Osteoblast (primary cell): ENCODE results near the gene CANX. TPM values are rescaled to one million over a fixed set of nuclear protein-coding genes. Genes with fewer than 3 reads are reported as not detected.
"Not testable (repeated sequence)": the region's sequence is repeated elsewhere in the genome, so short reads cannot be mapped to it uniquely, and the experiment has no call there.

Experiments used
- DNase-seq: peaks from one replicate; pipeline ENCODE4 v3.0.0; 2011; ENCODE audit warnings: low spot score, mixed read lengths; ENCODE audit not compliant: insufficient read length; ENCODE audit errors: missing footprints
- H2AFZ ChIP-seq: 2 replicates; pipeline ENCODE4 v1.6.0; 2011; ENCODE audit warnings: mild to moderate bottlenecking, low read length
- H3K27ac ChIP-seq: 2 replicates; pipeline ENCODE4 v1.5.1; 2011; ENCODE audit warnings: mild to moderate bottlenecking, low read depth, low read length, moderate library complexity
- H3K27me3 ChIP-seq: 2 replicates; pipeline ENCODE4 v1.6.0; 2012; ENCODE audit warnings: mild to moderate bottlenecking, control low read depth, inconsistent platforms, low read length, moderate library complexity; ENCODE audit not compliant: insufficient read depth
- H3K36me3 ChIP-seq: 2 replicates; pipeline ENCODE4 v1.5.1; 2011; ENCODE audit warnings: mild to moderate bottlenecking, low read length, control low read depth, moderate library complexity; ENCODE audit not compliant: insufficient read depth
- H3K4me1 ChIP-seq: 2 replicates; pipeline ENCODE4 v1.5.1; 2011; ENCODE audit warnings: mild to moderate bottlenecking, low read length, control low read depth, moderate library complexity; ENCODE audit not compliant: insufficient read depth
- H3K4me2 ChIP-seq: 2 replicates; pipeline ENCODE4 v1.6.0; 2011; ENCODE audit warnings: mild to moderate bottlenecking, low read length; ENCODE audit not compliant: insufficient read depth
- H3K4me3 ChIP-seq: fragments of 200-600 bp; sonication (generic); 3 replicates; pipeline ENCODE4 v1.5.1; 2012; ENCODE audit warnings: mild to moderate bottlenecking, low read length, inconsistent platforms; ENCODE audit not compliant: insufficient read depth
- H3K79me2 ChIP-seq: 2 replicates; pipeline ENCODE4 v1.6.0; 2012; ENCODE audit warnings: mild to moderate bottlenecking, low read length, control low read depth, inconsistent platforms; ENCODE audit not compliant: insufficient read depth
- H3K9me3 ChIP-seq: 2 replicates; pipeline ENCODE4 v1.5.1; 2011; ENCODE audit warnings: low read depth, low read length, control low read depth
- H4K20me1 ChIP-seq: 2 replicates; pipeline ENCODE4 v1.6.0; 2012; ENCODE audit warnings: mild to moderate bottlenecking, low read length, control low read depth; ENCODE audit not compliant: insufficient read depth
- total RNA-seq: library from RNA; depleted of rRNA; stranded (reverse); fragments of >200 nt; gene quantifications from 2 replicates; pipeline ENCODE4 v1.2.3, GENCODE V29; 2012
- TF ChIP-seq, protein P1 (sequence below): IDR thresholded peaks from 2 replicates; pipeline ENCODE4 v1.5.1; 2011; ENCODE audit warnings: mild to moderate bottlenecking, low read depth, low read length, moderate library complexity; ENCODE audit errors: extremely low read depth

The CANX gene
- total RNA-seq, 1 donor = 698 TPM

- H3K36me3 ChIP-seq = peaks cover 8% of the 10 kb centered on the region
Observed at GRCh38 chr5:179738742-179739141, 40.0 kb downstream of the CANX start.

DNA sequence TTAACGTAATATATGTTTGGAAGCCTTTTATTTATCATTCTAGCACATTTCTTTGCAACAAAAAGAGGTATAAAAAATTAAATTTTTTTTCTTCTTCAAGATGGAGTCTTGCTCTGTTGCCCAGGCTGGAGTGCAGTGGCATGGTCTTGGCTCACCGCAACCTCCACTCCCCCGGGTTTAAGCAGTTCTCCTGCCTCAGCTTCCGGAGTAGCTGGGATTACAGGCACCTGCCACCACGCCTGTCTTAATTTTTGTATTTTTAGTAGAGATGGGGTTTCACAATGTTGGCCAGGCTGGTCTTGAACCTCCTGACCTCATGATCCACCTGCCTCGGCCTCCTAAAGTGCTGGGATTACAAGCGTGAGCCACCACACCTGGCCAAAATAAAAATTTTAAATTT lies 45.3 kb downstream of the CANX start:
- not testable (repeated sequence) for H3K9me3 ChIP-seq, H3K36me3 ChIP-seq, H3K27me3 ChIP-seq, H2AFZ ChIP-seq, H3K27ac ChIP-seq, DNase-seq, H3K4me1 ChIP-seq, H3K4me2 ChIP-seq, H3K4me3 ChIP-seq
- Histone ChIP-seq H3K79me2 (peaks cover 86% of the 10 kb centered on the region), H4K20me1 (peaks cover 44% of the 10 kb centered on the region)

More at GRCh38 chr5:179738742-179739141, 40.0 kb downstream of the CANX start:
- Histone ChIP-seq H3K27me3 (no peaks in the 10 kb centered on the region), H3K9me3 (no peaks in the 10 kb centered on the region), H3K4me1 (peaks cover 12% of the 10 kb centered on the region), H2AFZ (no peak overlapping the region), H3K4me3 (no peak overlapping the region), H3K79me2 (peaks cover 94% of the 10 kb centered on the region), H4K20me1 (peaks cover 68% of the 10 kb centered on the region), H3K4me2 (no peak overlapping the region), H3K27ac (no peak overlapping the region)
- TF ChIP-seq, protein P1, sequence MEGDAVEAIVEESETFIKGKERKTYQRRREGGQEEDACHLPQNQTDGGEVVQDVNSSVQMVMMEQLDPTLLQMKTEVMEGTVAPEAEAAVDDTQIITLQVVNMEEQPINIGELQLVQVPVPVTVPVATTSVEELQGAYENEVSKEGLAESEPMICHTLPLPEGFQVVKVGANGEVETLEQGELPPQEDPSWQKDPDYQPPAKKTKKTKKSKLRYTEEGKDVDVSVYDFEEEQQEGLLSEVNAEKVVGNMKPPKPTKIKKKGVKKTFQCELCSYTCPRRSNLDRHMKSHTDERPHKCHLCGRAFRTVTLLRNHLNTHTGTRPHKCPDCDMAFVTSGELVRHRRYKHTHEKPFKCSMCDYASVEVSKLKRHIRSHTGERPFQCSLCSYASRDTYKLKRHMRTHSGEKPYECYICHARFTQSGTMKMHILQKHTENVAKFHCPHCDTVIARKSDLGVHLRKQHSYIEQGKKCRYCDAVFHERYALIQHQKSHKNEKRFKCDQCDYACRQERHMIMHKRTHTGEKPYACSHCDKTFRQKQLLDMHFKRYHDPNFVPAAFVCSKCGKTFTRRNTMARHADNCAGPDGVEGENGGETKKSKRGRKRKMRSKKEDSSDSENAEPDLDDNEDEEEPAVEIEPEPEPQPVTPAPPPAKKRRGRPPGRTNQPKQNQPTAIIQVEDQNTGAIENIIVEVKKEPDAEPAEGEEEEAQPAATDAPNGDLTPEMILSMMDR = no peak
- DNase-seq = no peak

DNA sequence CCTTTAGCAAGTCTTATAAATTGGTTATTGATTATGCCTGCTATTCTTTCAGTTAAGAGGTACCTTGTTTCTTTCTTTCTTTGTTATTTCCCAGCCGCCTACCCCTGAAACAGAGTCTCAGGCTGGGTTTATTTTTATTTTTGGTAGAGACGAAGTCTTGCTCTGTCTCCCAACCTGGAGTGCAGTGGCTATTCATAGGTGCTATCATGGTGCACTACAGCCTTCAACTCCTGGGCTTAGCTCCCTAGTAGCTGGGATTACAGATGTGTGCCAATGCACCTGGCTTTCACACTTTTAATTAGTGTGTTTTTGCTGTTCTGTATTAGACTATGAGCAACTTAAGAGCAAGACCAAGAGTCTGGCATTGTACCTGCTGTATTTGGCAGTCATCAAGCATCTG lies 48.1 kb downstream of the CANX start:
- Histone ChIP-seq H2AFZ (no peak overlapping the region), H3K27me3 (no peaks in the 10 kb centered on the region), H3K27ac (no peak overlapping the region), H3K9me3 (no peaks in the 10 kb centered on the region), H3K36me3 (peaks cover 6% of the 10 kb centered on the region), H3K4me2 (no peak overlapping the region), H3K79me2 (peaks cover 86% of the 10 kb centered on the region), H3K4me1 (no peaks in the 10 kb centered on the region), H4K20me1 (peaks cover 32% of the 10 kb centered on the region), H3K4me3 (no peak overlapping the region)
- no peak for DNase-seq
- TF ChIP-seq, protein P1 = no peak

GRCh38 chr5:179747811-179748210 lies 49.0 kb downstream of the CANX start:
- Histone ChIP-seq H3K4me1 (no peaks in the 10 kb centered on the region), H3K36me3 (peaks cover 6% of the 10 kb centered on the region), H4K20me1 (peaks cover 30% of the 10 kb centered on the region), H3K4me2 (no peak overlapping the region), H3K79me2 (peaks cover 78% of the 10 kb centered on the region), H3K9me3 (no peaks in the 10 kb centered on the region), H3K27ac (no peak overlapping the region), H3K27me3 (no peaks in the 10 kb centered on the region), H2AFZ (no peak overlapping the region), H3K4me3 (no peak overlapping the region)
- TF ChIP-seq, protein P1 = no peak
- DNase-seq = no peak
